GM23338 (cell line): Measurements from ENCODE around the gene OCA2.

ENCODE experiments used
- CREB1 ChIP-seq: fragments of 250-450 bp; sonication (Bioruptor Pico); IDR thresholded peaks from 2 replicates; pipeline ENCODE4 v1.5.0; 2020; ENCODE audit warnings: low read depth, mild to moderate bottlenecking, moderate library complexity
- EZH2 ChIP-seq: fragments of 200-600 bp; sonication (generic); IDR thresholded peaks from one replicate; pipeline ENCODE4 v1.8.0; 2017; ENCODE audit warnings: antibody characterized with exemption, mild to moderate bottlenecking, low read depth; ENCODE audit not compliant: unreplicated experiment
- EZH2phosphoT487 ChIP-seq: fragments of 200-600 bp; sonication (generic); IDR thresholded peaks from one replicate; pipeline ENCODE4 v1.8.1; 2018; ENCODE audit warnings: antibody characterized with exemption; ENCODE audit not compliant: unreplicated experiment
- JUNB ChIP-seq: IDR thresholded peaks from one replicate; pipeline ENCODE4 v1.6.1; 2016; ENCODE audit warnings: antibody characterized with exemption; ENCODE audit not compliant: unreplicated experiment
- NANOG ChIP-seq: IDR thresholded peaks from 2 replicates; pipeline ENCODE4 v1.6.1; 2016; ENCODE audit warnings: antibody characterized with exemption, borderline replicate concordance
- POLR2AphosphoS5 ChIP-seq: IDR thresholded peaks from 2 replicates; pipeline ENCODE4 v1.6.1; 2016; ENCODE audit warnings: antibody characterized with exemption, low read depth
- STAT1 ChIP-seq: IDR thresholded peaks from one replicate; pipeline ENCODE4 v1.6.1; 2016; ENCODE audit warnings: antibody characterized with exemption; ENCODE audit not compliant: unreplicated experiment
- ZNF114 ChIP-seq: fragments of 250-450 bp; sonication (Bioruptor Pico); IDR thresholded peaks from 2 replicates; pipeline ENCODE4 v1.5.0; 2020; ENCODE audit warnings: mild to moderate bottlenecking, moderate library complexity
- ZNF331 ChIP-seq: fragments of 250-450 bp; sonication (Bioruptor Pico); IDR thresholded peaks from 2 replicates; pipeline ENCODE4 v1.5.0; 2020; ENCODE audit warnings: low read depth, mild to moderate bottlenecking, moderate library complexity
- TF ChIP-seq, protein P1 (sequence below), 2 experiments: fragments of 200-600 bp in 1 of 2; sonication (generic) in 1 of 2; conservative IDR thresholded peaks; 2 replicates each; pipeline versions ENCODE4 v1.5.1 to v1.6.1; 2016 to 2017; ENCODE audit warnings: antibody characterized with exemption in 2 of 2, low read depth in 2 of 2, mild to moderate bottlenecking in 2 of 2, moderate library complexity in 1 of 2
- TF ChIP-seq, protein P2 (sequence below): IDR thresholded peaks from one replicate; pipeline ENCODE4 v1.6.1; 2018; ENCODE audit warnings: antibody characterized with exemption; ENCODE audit not compliant: unreplicated experiment
- TF ChIP-seq, protein P3 (sequence below): IDR thresholded peaks from 2 replicates; pipeline ENCODE4 v1.6.1; 2016; ENCODE audit warnings: antibody characterized with exemption
- TF ChIP-seq, protein P4 (sequence below): fragments of 250-450 bp; sonication (Bioruptor Pico); IDR thresholded peaks from 2 replicates; pipeline ENCODE4 v1.5.0; 2020; ENCODE audit warnings: mild to moderate bottlenecking, moderate library complexity

DNA sequence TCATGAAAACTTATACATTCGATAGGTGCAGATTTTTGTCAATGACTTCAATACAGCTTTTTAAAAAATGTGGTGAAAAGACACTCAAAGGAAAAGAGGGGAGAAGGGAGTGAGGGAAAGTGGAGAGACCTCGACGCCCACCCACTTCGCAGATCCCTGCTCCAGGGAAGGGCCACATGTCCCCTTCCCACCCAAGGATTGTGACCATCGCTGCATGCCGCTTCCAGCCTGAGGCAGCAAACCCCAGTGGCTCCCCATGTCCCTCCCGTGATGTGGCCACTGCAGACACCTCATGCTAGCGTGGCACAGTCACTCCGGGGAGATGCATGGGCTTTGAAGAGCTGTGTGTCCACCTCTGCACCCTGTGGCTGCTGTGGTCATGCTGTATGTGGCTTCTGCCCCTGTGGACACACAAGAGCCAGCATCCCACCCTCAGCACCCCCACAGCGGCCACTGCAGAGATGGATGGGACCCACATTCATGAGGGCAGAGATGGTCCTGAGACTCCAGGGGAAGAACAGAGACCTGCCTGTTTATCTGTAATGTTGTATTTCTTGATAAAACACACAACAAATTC is 230.2 kb downstream of the OCA2 start:
- no peak for TF ChIP-seq POLR2AphosphoS5
- no peak for TF ChIP-seq EZH2
- TF ChIP-seq, protein P1, sequence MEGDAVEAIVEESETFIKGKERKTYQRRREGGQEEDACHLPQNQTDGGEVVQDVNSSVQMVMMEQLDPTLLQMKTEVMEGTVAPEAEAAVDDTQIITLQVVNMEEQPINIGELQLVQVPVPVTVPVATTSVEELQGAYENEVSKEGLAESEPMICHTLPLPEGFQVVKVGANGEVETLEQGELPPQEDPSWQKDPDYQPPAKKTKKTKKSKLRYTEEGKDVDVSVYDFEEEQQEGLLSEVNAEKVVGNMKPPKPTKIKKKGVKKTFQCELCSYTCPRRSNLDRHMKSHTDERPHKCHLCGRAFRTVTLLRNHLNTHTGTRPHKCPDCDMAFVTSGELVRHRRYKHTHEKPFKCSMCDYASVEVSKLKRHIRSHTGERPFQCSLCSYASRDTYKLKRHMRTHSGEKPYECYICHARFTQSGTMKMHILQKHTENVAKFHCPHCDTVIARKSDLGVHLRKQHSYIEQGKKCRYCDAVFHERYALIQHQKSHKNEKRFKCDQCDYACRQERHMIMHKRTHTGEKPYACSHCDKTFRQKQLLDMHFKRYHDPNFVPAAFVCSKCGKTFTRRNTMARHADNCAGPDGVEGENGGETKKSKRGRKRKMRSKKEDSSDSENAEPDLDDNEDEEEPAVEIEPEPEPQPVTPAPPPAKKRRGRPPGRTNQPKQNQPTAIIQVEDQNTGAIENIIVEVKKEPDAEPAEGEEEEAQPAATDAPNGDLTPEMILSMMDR (conservative IDR thresholded peaks at IDR 0.05; ENCODE audit: low read depth in 2 of 2) = no peak
- TF ChIP-seq, protein P2, sequence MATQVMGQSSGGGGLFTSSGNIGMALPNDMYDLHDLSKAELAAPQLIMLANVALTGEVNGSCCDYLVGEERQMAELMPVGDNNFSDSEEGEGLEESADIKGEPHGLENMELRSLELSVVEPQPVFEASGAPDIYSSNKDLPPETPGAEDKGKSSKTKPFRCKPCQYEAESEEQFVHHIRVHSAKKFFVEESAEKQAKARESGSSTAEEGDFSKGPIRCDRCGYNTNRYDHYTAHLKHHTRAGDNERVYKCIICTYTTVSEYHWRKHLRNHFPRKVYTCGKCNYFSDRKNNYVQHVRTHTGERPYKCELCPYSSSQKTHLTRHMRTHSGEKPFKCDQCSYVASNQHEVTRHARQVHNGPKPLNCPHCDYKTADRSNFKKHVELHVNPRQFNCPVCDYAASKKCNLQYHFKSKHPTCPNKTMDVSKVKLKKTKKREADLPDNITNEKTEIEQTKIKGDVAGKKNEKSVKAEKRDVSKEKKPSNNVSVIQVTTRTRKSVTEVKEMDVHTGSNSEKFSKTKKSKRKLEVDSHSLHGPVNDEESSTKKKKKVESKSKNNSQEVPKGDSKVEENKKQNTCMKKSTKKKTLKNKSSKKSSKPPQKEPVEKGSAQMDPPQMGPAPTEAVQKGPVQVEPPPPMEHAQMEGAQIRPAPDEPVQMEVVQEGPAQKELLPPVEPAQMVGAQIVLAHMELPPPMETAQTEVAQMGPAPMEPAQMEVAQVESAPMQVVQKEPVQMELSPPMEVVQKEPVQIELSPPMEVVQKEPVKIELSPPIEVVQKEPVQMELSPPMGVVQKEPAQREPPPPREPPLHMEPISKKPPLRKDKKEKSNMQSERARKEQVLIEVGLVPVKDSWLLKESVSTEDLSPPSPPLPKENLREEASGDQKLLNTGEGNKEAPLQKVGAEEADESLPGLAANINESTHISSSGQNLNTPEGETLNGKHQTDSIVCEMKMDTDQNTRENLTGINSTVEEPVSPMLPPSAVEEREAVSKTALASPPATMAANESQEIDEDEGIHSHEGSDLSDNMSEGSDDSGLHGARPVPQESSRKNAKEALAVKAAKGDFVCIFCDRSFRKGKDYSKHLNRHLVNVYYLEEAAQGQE = no peak
- TF ChIP-seq ZNF331 (CRISPR knock-in tag) = no peak
- TF ChIP-seq, protein P3, sequence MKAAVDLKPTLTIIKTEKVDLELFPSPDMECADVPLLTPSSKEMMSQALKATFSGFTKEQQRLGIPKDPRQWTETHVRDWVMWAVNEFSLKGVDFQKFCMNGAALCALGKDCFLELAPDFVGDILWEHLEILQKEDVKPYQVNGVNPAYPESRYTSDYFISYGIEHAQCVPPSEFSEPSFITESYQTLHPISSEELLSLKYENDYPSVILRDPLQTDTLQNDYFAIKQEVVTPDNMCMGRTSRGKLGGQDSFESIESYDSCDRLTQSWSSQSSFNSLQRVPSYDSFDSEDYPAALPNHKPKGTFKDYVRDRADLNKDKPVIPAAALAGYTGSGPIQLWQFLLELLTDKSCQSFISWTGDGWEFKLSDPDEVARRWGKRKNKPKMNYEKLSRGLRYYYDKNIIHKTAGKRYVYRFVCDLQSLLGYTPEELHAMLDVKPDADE = no peak
- TF ChIP-seq CREB1 (CRISPR knock-in tag) = no peak
- no peak for TF ChIP-seq EZH2phosphoT487
- no peak for TF ChIP-seq ZNF114 (CRISPR knock-in tag)
- no peak for TF ChIP-seq JUNB
- TF ChIP-seq STAT1 = no peak
- no peak for TF ChIP-seq NANOG
- TF ChIP-seq, protein P4, sequence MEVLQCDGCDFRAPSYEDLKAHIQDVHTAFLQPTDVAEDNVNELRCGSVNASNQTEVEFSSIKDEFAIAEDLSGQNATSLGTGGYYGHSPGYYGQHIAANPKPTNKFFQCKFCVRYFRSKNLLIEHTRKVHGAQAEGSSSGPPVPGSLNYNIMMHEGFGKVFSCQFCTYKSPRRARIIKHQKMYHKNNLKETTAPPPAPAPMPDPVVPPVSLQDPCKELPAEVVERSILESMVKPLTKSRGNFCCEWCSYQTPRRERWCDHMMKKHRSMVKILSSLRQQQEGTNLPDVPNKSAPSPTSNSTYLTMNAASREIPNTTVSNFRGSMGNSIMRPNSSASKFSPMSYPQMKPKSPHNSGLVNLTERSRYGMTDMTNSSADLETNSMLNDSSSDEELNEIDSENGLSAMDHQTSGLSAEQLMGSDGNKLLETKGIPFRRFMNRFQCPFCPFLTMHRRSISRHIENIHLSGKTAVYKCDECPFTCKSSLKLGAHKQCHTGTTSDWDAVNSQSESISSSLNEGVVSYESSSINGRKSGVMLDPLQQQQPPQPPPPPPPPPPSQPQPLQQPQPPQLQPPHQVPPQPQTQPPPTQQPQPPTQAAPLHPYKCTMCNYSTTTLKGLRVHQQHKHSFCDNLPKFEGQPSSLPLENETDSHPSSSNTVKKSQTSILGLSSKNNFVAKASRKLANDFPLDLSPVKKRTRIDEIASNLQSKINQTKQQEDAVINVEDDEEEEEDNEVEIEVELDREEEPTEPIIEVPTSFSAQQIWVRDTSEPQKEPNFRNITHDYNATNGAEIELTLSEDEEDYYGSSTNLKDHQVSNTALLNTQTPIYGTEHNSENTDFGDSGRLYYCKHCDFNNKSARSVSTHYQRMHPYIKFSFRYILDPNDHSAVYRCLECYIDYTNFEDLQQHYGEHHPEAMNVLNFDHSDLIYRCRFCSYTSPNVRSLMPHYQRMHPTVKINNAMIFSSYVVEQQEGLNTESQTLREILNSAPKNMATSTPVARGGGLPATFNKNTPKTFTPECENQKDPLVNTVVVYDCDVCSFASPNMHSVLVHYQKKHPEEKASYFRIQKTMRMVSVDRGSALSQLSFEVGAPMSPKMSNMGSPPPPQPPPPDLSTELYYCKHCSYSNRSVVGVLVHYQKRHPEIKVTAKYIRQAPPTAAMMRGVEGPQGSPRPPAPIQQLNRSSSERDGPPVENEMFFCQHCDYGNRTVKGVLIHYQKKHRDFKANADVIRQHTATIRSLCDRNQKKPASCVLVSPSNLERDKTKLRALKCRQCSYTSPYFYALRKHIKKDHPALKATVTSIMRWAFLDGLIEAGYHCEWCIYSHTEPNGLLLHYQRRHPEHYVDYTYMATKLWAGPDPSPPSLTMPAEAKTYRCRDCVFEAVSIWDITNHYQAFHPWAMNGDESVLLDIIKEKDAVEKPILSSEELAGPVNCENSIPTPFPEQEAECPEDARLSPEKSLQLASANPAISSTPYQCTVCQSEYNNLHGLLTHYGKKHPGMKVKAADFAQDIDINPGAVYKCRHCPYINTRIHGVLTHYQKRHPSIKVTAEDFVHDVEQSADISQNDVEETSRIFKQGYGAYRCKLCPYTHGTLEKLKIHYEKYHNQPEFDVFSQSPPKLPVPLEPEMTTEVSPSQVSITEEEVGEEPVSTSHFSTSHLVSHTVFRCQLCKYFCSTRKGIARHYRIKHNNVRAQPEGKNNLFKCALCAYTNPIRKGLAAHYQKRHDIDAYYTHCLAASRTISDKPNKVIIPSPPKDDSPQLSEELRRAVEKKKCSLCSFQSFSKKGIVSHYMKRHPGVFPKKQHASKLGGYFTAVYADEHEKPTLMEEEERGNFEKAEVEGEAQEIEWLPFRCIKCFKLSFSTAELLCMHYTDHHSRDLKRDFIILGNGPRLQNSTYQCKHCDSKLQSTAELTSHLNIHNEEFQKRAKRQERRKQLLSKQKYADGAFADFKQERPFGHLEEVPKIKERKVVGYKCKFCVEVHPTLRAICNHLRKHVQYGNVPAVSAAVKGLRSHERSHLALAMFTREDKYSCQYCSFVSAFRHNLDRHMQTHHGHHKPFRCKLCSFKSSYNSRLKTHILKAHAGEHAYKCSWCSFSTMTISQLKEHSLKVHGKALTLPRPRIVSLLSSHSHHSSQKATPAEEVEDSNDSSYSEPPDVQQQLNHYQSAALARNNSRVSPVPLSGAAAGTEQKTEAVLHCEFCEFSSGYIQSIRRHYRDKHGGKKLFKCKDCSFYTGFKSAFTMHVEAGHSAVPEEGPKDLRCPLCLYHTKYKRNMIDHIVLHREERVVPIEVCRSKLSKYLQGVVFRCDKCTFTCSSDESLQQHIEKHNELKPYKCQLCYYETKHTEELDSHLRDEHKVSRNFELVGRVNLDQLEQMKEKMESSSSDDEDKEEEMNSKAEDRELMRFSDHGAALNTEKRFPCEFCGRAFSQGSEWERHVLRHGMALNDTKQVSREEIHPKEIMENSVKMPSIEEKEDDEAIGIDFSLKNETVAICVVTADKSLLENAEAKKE = no peak
